T-cell (primary cell): ENCODE data around the gene TRMT2B. TPM values are rescaled to one million over a fixed set of nuclear protein-coding genes. Genes with fewer than 3 reads are reported as not detected.
"Not testable (repeated sequence)": the region's sequence is repeated elsewhere in the genome, so short reads cannot be mapped to it uniquely, and the experiment has no call there.

Source experiments
- ATAC-seq, 4 experiments: fragments of 200-7000 bp in 3 of 4; fragments of 150-1000 bp in 1 of 4; cut with Tn5 transposase; replicated peaks in 1 of 4; 1 replicate in 3 of 4; 2 replicates in 1 of 4; pipeline ENCODE4 v1.10.0; 2021; ENCODE audit warnings: moderate library complexity in 3 of 4, mild to moderate bottlenecking in 2 of 4, moderate number of reproducible peaks in 1 of 4
- CTCF ChIA-PET, 2 donors: fragments of 300-600 bp; sonication (Branson Sonifier 250); formaldehyde crosslinking; loops; one replicate each; lab custom pipeline; 2022; ENCODE audit warnings: antibody characterized with exemption in 2 of 2; lab: Charles Lee
- POLR2A ChIA-PET, 2 donors: fragments of 300-600 bp; sonication (Branson Sonifier 250); formaldehyde crosslinking; loops; one replicate each; lab custom pipeline; 2022; ENCODE audit warnings: antibody characterized with exemption in 2 of 2; lab: Charles Lee
- DNase-seq, 35 experiments: peaks; one replicate each; pipeline versions ENCODE4 v3.0.0 to v3.0.0-alpha.2; 2013 to 2023
- H3K27ac ChIP-seq: one replicate; pipeline ENCODE4 v1.5.1; 2013; ENCODE audit warnings: low read length
- H3K27me3 ChIP-seq, 2 experiments: replicated peaks in 1 of 2; 1 replicate in 1 of 2; 2 replicates in 1 of 2; pipeline versions ENCODE4 v1.6.1 to v1.7.0; 2013; ENCODE audit warnings: low read length in 1 of 2, mixed read lengths in 1 of 2; ENCODE audit not compliant: control insufficient read depth in 2 of 2, insufficient read depth in 2 of 2; ENCODE audit errors: extremely low read depth in 1 of 2
- H3K36me3 ChIP-seq, 2 donors: 1 replicate in 1 of 2; 2 replicates in 1 of 2; pipeline versions ENCODE4 v1.6.1 to v1.7.0; 2013; ENCODE audit warnings: low read length in 1 of 2; ENCODE audit not compliant: control insufficient read depth in 2 of 2, insufficient read depth in 1 of 2; ENCODE audit errors: extremely low read depth in 1 of 2
- H3K4me1 ChIP-seq, 2 experiments: 1 replicate in 1 of 2; 2 replicates in 1 of 2; pipeline versions ENCODE4 v1.6.1 to v1.7.0; 2013; ENCODE audit warnings: low read length in 2 of 2, mixed read lengths in 1 of 2; ENCODE audit not compliant: insufficient read depth in 2 of 2, control insufficient read depth in 1 of 2; ENCODE audit errors: extremely low read depth in 1 of 2
- H3K4me3 ChIP-seq, 2 donors: 1 replicate in 1 of 2; 2 replicates in 1 of 2; pipeline versions ENCODE4 v1.5.1 to v1.7.0; 2013; ENCODE audit warnings: mild to moderate bottlenecking in 2 of 2, low read length in 1 of 2, moderate library complexity in 1 of 2; ENCODE audit not compliant: control insufficient read depth in 1 of 2; ENCODE audit errors: extremely low read depth in 1 of 2
- H3K9me3 ChIP-seq: 2 replicates; pipeline ENCODE4 v1.7.0; 2013
- H3K27ac Mint-ChIP-seq, 2 donors: one replicate each; pipeline ENCODE4 v1.8.0; 2020 to 2021; ENCODE audit warnings: mild to moderate bottlenecking in 2 of 2, mixed read lengths in 2 of 2
- H3K27me3 Mint-ChIP-seq, 2 donors: one replicate each; pipeline ENCODE4 v1.8.0; 2021 to 2022; ENCODE audit warnings: mixed read lengths in 2 of 2
- H3K36me3 Mint-ChIP-seq: one replicate; pipeline ENCODE4 v1.8.0; 2021; ENCODE audit warnings: mixed read lengths
- H3K4me1 Mint-ChIP-seq, 3 donors: one replicate each; pipeline ENCODE4 v1.8.0; 2020 to 2022; ENCODE audit warnings: mixed read lengths in 3 of 3, mild to moderate bottlenecking in 1 of 3
- H3K4me3 Mint-ChIP-seq, 3 donors: one replicate each; pipeline ENCODE4 v1.8.0; 2020 to 2022; ENCODE audit warnings: mild to moderate bottlenecking in 3 of 3, mixed read lengths in 3 of 3, moderate library complexity in 3 of 3
- H3K9me3 Mint-ChIP-seq, 3 donors: one replicate each; pipeline ENCODE4 v1.8.0; 2020 to 2022; ENCODE audit warnings: mixed read lengths in 3 of 3
- WGBS: methylation state at CpG from one replicate; pipeline ENCODE4 v1.1.5; 2013; ENCODE audit warnings: missing lambda C conversion rate; ENCODE audit not compliant: insufficient coverage; 5-methylcytosine and 5-hydroxymethylcytosine counted together
- total RNA-seq, 35 experiments: library from RNA in 6 of 35; stranded (reverse) in 6 of 35; fragments of 120-200 nt in 1 of 35; gene quantifications; one replicate each; pipeline versions ENCODE4 v1.2.1 to v1.2.4 and lab custom pipeline; 2013 to 2026

TRMT2B gene
- total RNA-seq, 5 donors from 2014 or later (not counting 1 experiment from before 2014, with no cell fraction given), result 34.7 to 45.8 (median 43.6) TPM

- Mint-ChIP-seq H3K4me1 (no peaks in the 10 kb centered on the region), H3K9me3 (no peaks in the 10 kb centered on the region), H3K36me3 (peaks cover 38% of the 10 kb centered on the region), H3K27me3 (no peaks in the 10 kb centered on the region), H3K27ac (no peak overlapping the region), H3K4me3 (no peak overlapping the region)
- H3K4me3 ChIP-seq, result no peak overlapping the region
- ATAC-seq, result no peak
- no peaks in the 10 kb centered on the region for H3K9me3 ChIP-seq
- ChIA-PET POLR2A (no interaction called here), CTCF (no interaction called here)
- no peaks in the 10 kb centered on the region for H3K27me3 ChIP-seq
- WGBS, result no CpG with 5 or more reads among the region's 3 CpGs
- peaks cover 0 to 47% of the 10 kb centered on the region in 2 donors for H3K36me3 ChIP-seq
- H3K4me1 ChIP-seq, result no peaks in the 10 kb centered on the region
- DNase-seq, result no peak
- no peak overlapping the region for H3K27ac ChIP-seq
Measured at GRCh38 chrX:101022020-101022419, 29.9 kb downstream of the TRMT2B start.

- no CpG with 5 or more reads among the region's 1 CpG for WGBS
- H3K9me3 ChIP-seq, H3K4me1 Mint-ChIP-seq, H3K9me3 Mint-ChIP-seq, H3K4me3 ChIP-seq, H3K27ac Mint-ChIP-seq, H3K4me1 ChIP-seq, H3K27me3 Mint-ChIP-seq, H3K4me3 Mint-ChIP-seq, CTCF ChIA-PET, ATAC-seq, H3K27me3 ChIP-seq, H3K27ac ChIP-seq, POLR2A ChIA-PET, DNase-seq: not testable (repeated sequence)
- H3K36me3 Mint-ChIP-seq, result peaks cover 27% of the 10 kb centered on the region
- peaks cover 2 to 59% of the 10 kb centered on the region in 2 donors for H3K36me3 ChIP-seq
Measured at GRCh38 chrX:101012031-101012430, 39.9 kb downstream of the TRMT2B start.

DNA sequence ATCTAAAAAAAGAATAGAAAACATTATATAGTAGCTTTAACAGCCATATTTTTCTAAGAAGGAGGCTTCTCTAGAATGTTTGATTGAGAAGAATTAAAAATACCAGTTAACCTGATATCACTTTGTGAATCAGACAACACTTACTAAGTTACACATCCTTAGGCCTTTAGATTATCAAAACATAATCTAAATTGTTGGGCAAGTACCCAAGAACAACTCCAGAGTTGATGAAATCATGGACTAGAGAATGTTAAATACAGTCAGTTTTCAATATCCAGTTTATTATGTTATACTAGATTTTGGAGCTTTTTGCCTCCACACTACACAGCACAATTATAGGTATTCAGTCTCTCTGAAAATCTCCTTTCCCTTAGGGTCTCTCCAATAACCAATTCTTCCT, 42.8 kb downstream of the TRMT2B start:
- no peak for ATAC-seq
- H3K4me3 Mint-ChIP-seq, result no peak overlapping the region
- H3K27me3 Mint-ChIP-seq, result no peaks in the 10 kb centered on the region
- Histone ChIP-seq H3K9me3 (no peaks in the 10 kb centered on the region), H3K36me3 (peaks cover 2 to 47% of the 10 kb centered on the region in 2 donors), H3K27ac (no peak overlapping the region), H3K27me3 (no peaks in the 10 kb centered on the region), H3K4me1 (no peaks in the 10 kb centered on the region), H3K4me3 (no peak overlapping the region)
- H3K27ac Mint-ChIP-seq, result no peak overlapping the region
- no peaks in the 10 kb centered on the region for H3K4me1 Mint-ChIP-seq
- no peaks in the 10 kb centered on the region for H3K9me3 Mint-ChIP-seq
- H3K36me3 Mint-ChIP-seq, result peaks cover 22% of the 10 kb centered on the region
- DNase-seq, result no peak
- CTCF ChIA-PET, result no interaction called here
- POLR2A ChIA-PET, result no interaction called here

- Histone ChIP-seq H3K9me3 (no peaks in the 10 kb centered on the region), H3K27ac (no peak overlapping the region), H3K27me3 (no peaks in the 10 kb centered on the region), H3K36me3 (peaks cover 0 to 13% of the 10 kb centered on the region in 2 donors), H3K4me3 (no peak overlapping the region), H3K4me1 (no peaks in the 10 kb centered on the region)
- Mint-ChIP-seq H3K4me1 (peaks cover 0 to under 1% (median 0%) of the 10 kb centered on the region in 3 donors), H3K9me3 (no peaks in the 10 kb centered on the region), H3K36me3 (peaks cover 12% of the 10 kb centered on the region), H3K4me3 (no peak overlapping the region), H3K27me3 (no peaks in the 10 kb centered on the region), H3K27ac (no peak overlapping the region)
- CTCF ChIA-PET, result no interaction called here
- POLR2A ChIA-PET, result no interaction called here
- no peak for DNase-seq
- ATAC-seq, result no peak
- no CpG with 5 or more reads among the region's 2 CpGs for WGBS
Measured at GRCh38 chrX:100999451-100999850, 52.5 kb downstream of the TRMT2B start.

- no peaks in the 10 kb centered on the region for H3K9me3 ChIP-seq
- no peak overlapping the region for H3K4me3 Mint-ChIP-seq
- CTCF ChIA-PET, result interaction anchor here in 1 of 2 donors (0.6 kb wide), 1 partner anchor 170 kb away, joined by 4 read pairs; no protein-coding TSS in a partner anchor
- peaks cover 0 to 2% (median 0%) of the 10 kb centered on the region in 3 donors for H3K4me1 Mint-ChIP-seq
- WGBS, result no CpG with 5 or more reads among the region's 5 CpGs
- no peaks in the 10 kb centered on the region for H3K27me3 ChIP-seq
- ATAC-seq (no peak), DNase-seq (no peak)
- H3K27ac ChIP-seq, result no peak overlapping the region
- POLR2A ChIA-PET, result no interaction called here
- H3K4me3 ChIP-seq, result no peak overlapping the region
- peaks cover 0 to 6% of the 10 kb centered on the region in 2 donors for H3K36me3 ChIP-seq
- no peaks in the 10 kb centered on the region for H3K9me3 Mint-ChIP-seq
- H3K27ac Mint-ChIP-seq, result no peak overlapping the region
- H3K36me3 Mint-ChIP-seq, result peaks cover 15% of the 10 kb centered on the region
- H3K4me1 ChIP-seq, result no peaks in the 10 kb centered on the region
- H3K27me3 Mint-ChIP-seq, result no peaks in the 10 kb centered on the region
Measured at GRCh38 chrX:100995469-100995868, 56.4 kb downstream of the TRMT2B start.

DNA sequence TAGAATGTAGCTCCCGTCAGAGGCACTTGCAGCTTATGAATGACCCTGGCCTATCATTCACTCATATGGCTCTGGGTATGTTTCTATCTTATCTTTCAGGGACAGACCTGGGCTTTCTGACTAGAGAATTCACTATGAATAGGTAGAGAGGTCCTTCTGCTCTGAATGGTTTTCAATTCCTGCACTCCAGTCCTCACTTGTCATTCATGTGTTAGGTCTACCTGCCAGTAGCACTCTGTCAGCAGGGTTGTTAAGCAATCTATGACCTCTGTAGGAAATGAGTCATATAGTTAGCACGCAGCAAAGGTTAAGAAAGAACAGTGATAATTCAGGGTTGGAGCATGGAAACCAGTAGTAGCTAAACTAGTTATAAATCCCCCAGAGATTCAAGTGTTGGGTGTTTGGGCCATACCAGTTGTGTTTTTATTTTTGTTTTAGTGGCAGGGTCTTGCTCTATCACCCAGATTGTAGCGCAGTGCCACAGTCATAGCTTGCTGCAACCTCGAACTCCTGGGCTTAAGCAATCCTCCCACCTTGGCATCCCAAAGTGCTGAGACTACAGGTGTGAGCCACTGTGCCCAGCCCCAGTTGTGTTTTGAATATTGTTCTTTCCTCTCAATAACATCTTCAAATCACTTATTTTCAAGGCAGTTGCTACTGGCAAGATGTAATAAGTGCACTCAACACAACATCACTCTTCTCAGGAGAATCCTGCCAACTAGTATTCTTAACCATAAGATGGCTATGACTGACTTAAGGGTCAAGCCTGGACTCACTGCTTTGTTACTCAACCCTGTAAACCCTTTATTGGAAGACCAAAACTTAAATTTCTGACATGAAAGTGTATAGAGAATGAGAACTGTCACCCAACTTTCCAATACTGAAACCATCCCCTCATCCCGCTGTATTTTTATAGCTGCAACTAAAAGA, 57.3 kb downstream of the TRMT2B start:
- no peak overlapping the region for H3K27ac Mint-ChIP-seq
- no peak overlapping the region for H3K4me3 Mint-ChIP-seq

More for the DNA sequence above, 57.3 kb downstream of the TRMT2B start:
- H3K27me3 ChIP-seq, result no peaks in the 10 kb centered on the region
- no peaks in the 10 kb centered on the region for H3K27me3 Mint-ChIP-seq
- ChIA-PET CTCF (interaction anchor here in 1 of 2 donors (0.6 kb wide), 1 partner anchor 169 kb away, joined by 4 read pairs; no protein-coding TSS in a partner anchor), POLR2A (no interaction called here)
- no peaks in the 10 kb centered on the region for H3K9me3 Mint-ChIP-seq
- H3K4me1 ChIP-seq, result no peaks in the 10 kb centered on the region
- DNase-seq (no peak), ATAC-seq (no peak)
- peaks cover 0 to 2% (median 0%) of the 10 kb centered on the region in 3 donors for H3K4me1 Mint-ChIP-seq
- no CpG with 5 or more reads among the region's 5 CpGs for WGBS
- peaks cover 0 to 6% of the 10 kb centered on the region in 2 donors for H3K36me3 ChIP-seq
- no peaks in the 10 kb centered on the region for H3K9me3 ChIP-seq
- no peak overlapping the region for H3K4me3 ChIP-seq
- no peak overlapping the region for H3K27ac ChIP-seq
- peaks cover 15% of the 10 kb centered on the region for H3K36me3 Mint-ChIP-seq
